H1 (cell line): ENCODE measurements around the gene E2F3. TPM values are rescaled to one million over a fixed set of nuclear protein-coding genes. Genes with fewer than 3 reads are reported as not detected.

ENCODE experiments used
- CTCF ChIA-PET: fragments of 300-600 bp; sonication (Branson Sonifier 250); formaldehyde crosslinking; loops from one replicate; lab custom pipeline; 2021; ENCODE audit not compliant: partially characterized antibody; lab: Charles Lee
- POLR2A ChIA-PET: fragments of 300-600 bp; sonication (Branson Sonifier 250); formaldehyde crosslinking; loops from one replicate; lab custom pipeline; 2021; ENCODE audit warnings: inconsistent platforms; ENCODE audit not compliant: partially characterized antibody; lab: Charles Lee
- DNase-seq, 2 experiments: peaks; one replicate each; pipeline versions ENCODE4 v3.0.0 to v3.0.0-alpha.2; 2010 to 2022; ENCODE audit warnings: low spot score in 2 of 2, low read depth in 1 of 2, mixed read lengths in 1 of 2
- FAIRE-seq: peaks from 2 replicates; lab custom pipeline; 2011; peaks lifted over from hg19 to GRCh38; lab: Jason Lieb, UNC
- H2AFZ ChIP-seq: 2 replicates; pipeline ENCODE4 v1.8.1; 2012; ENCODE audit warnings: low read length, inconsistent platforms
- H2AK5ac ChIP-seq: 2 replicates; pipeline ENCODE4 v1.6.1; 2013; ENCODE audit warnings: low read depth, low read length
- H2BK120ac ChIP-seq: replicated peaks from 2 replicates; pipeline ENCODE3; 2013; ENCODE audit warnings: low read depth, low read length, inconsistent platforms
- H2BK12ac ChIP-seq: 2 replicates; pipeline ENCODE4 v1.6.1; 2013; ENCODE audit warnings: low read depth, low read length
- H2BK15ac ChIP-seq: 2 replicates; pipeline ENCODE4 v1.6.1; 2013; ENCODE audit warnings: low read length
- H2BK20ac ChIP-seq: 2 replicates; pipeline ENCODE4 v1.6.1; 2013; ENCODE audit warnings: low read length
- H2BK5ac ChIP-seq: 2 replicates; pipeline ENCODE4 v1.6.1; 2013; ENCODE audit warnings: low read depth, low read length
- H3K14ac ChIP-seq: 2 replicates; pipeline ENCODE4 v1.6.1; 2013; ENCODE audit warnings: inconsistent platforms; ENCODE audit not compliant: insufficient read length
- H3K18ac ChIP-seq: 2 replicates; pipeline ENCODE4 v1.6.1; 2013; ENCODE audit warnings: low read length; ENCODE audit errors: extremely low read depth
- H3K23ac ChIP-seq: 2 replicates; pipeline ENCODE4 v1.6.1; 2013; ENCODE audit warnings: inconsistent platforms; ENCODE audit not compliant: insufficient read length
- H3K23me2 ChIP-seq: 2 replicates; pipeline ENCODE4 v1.6.1; 2013; ENCODE audit warnings: low read depth, low read length
- H3K27ac ChIP-seq: 2 replicates; pipeline ENCODE4 v1.6.1; 2011; ENCODE audit warnings: low read depth, low read length, inconsistent platforms
- H3K27me3 ChIP-seq, 4 experiments: replicated peaks in 1 of 4; 1 replicate in 1 of 4; 2 replicates in 3 of 4; pipeline versions ENCODE4 v1.6.1 to v1.8.1; 2011 to 2013; ENCODE audit warnings: low read length in 3 of 4, mild to moderate bottlenecking in 3 of 4, inconsistent platforms in 2 of 4, mixed read lengths in 2 of 4, moderate library complexity in 1 of 4; ENCODE audit not compliant: control insufficient read depth in 3 of 4, insufficient read depth in 3 of 4; ENCODE audit errors: extremely low read depth in 1 of 4
- H3K36me3 ChIP-seq, 4 experiments: 2 replicates each; pipeline versions ENCODE4 v1.6.1 to v1.8.1; 2011 to 2013; ENCODE audit warnings: mild to moderate bottlenecking in 4 of 4, low read length in 3 of 4, moderate library complexity in 2 of 4, control low read depth in 1 of 4, inconsistent platforms in 1 of 4; ENCODE audit not compliant: insufficient read depth in 4 of 4, control insufficient read depth in 2 of 4
- H3K4ac ChIP-seq: replicated peaks from 2 replicates; pipeline ENCODE3; 2013; ENCODE audit warnings: low read length, low read depth, mixed read lengths, inconsistent platforms; ENCODE audit not compliant: insufficient read length
- H3K4me1 ChIP-seq, 4 experiments: replicated peaks in 1 of 4; 1 replicate in 1 of 4; 2 replicates in 3 of 4; pipeline versions ENCODE4 v1.6.1 to v1.8.1; 2011 to 2013; ENCODE audit warnings: low read length in 3 of 4, inconsistent platforms in 2 of 4, mixed read lengths in 1 of 4; ENCODE audit not compliant: insufficient read depth in 4 of 4, control insufficient read depth in 3 of 4
- H3K4me2 ChIP-seq, 2 experiments: 2 replicates each; pipeline versions ENCODE4 v1.6.1 to v1.8.1; 2011 to 2013; ENCODE audit warnings: low read depth in 2 of 2, low read length in 2 of 2, control low read depth in 1 of 2, inconsistent platforms in 1 of 2, mild to moderate bottlenecking in 1 of 2; ENCODE audit not compliant: insufficient read depth in 1 of 2
- H3K4me3 ChIP-seq, 4 experiments: fragments of 200-600, 300-600 bp in 1 of 4; sonication (generic), shearing (Covaris generic), sonication (Bioruptor Twin) in 1 of 4; 2 replicates each; pipeline versions ENCODE4 v1.5.1 to v1.8.1; 2011 to 2016; ENCODE audit warnings: low read length in 4 of 4, low read depth in 3 of 4, control low read depth in 2 of 4, inconsistent platforms in 2 of 4, mild to moderate bottlenecking in 2 of 4, mixed read lengths in 1 of 4, moderate library complexity in 1 of 4; ENCODE audit not compliant: insufficient read depth in 2 of 4; ENCODE audit errors: extremely low read depth in 1 of 4
- H3K56ac ChIP-seq: replicated peaks from 2 replicates; pipeline ENCODE3; 2013; ENCODE audit warnings: low read depth, mild to moderate bottlenecking, mixed read lengths, low read length, inconsistent platforms; ENCODE audit not compliant: insufficient read length
- H3K79me1 ChIP-seq: 2 replicates; pipeline ENCODE4 v1.6.1; 2013; ENCODE audit warnings: low read depth, low read length, control low read depth
- H3K79me2 ChIP-seq, 2 experiments: 2 replicates each; pipeline versions ENCODE4 v1.6.1 to v1.8.1; 2012 to 2013; ENCODE audit warnings: low read length in 2 of 2, mild to moderate bottlenecking in 2 of 2, inconsistent platforms in 1 of 2; ENCODE audit not compliant: insufficient read depth in 2 of 2, control insufficient read depth in 1 of 2
- H3K9ac ChIP-seq, 4 experiments: replicated peaks in 1 of 4; 1 replicate in 1 of 4; 2 replicates in 3 of 4; pipeline versions ENCODE4 v1.6.1 to v1.8.1; 2011 to 2013; ENCODE audit warnings: low read depth in 3 of 4, low read length in 3 of 4, control low read depth in 2 of 4, mild to moderate bottlenecking in 2 of 4, moderate library complexity in 2 of 4, inconsistent platforms in 1 of 4; ENCODE audit errors: extremely low read depth in 1 of 4
- H3K9me3 ChIP-seq, 2 experiments: 2 replicates each; pipeline versions ENCODE4 v1.6.1 to v1.8.1; 2012 to 2013; ENCODE audit warnings: mild to moderate bottlenecking in 2 of 2, moderate library complexity in 2 of 2, control low read depth in 1 of 2, inconsistent platforms in 1 of 2, low read depth in 1 of 2, low read length in 1 of 2, mixed read lengths in 1 of 2; ENCODE audit not compliant: insufficient read depth in 2 of 2
- H4K20me1 ChIP-seq, 2 experiments: replicated peaks in 1 of 2; 2 replicates each; pipeline versions ENCODE3 to v1.8.1; 2011 to 2013; ENCODE audit warnings: inconsistent platforms in 2 of 2, low read length in 2 of 2, mild to moderate bottlenecking in 1 of 2; ENCODE audit not compliant: insufficient read depth in 2 of 2, control insufficient read depth in 1 of 2
- H4K5ac ChIP-seq: 2 replicates; pipeline ENCODE4 v1.6.1; 2013; ENCODE audit warnings: low read length, low read depth, mixed read lengths, inconsistent platforms; ENCODE audit not compliant: insufficient read length
- H4K8ac ChIP-seq: 2 replicates; pipeline ENCODE4 v1.8.0; 2013; ENCODE audit warnings: mild to moderate bottlenecking, moderate library complexity, low read length, inconsistent platforms; ENCODE audit not compliant: insufficient read depth; ENCODE audit errors: extremely low read depth
- H4K91ac ChIP-seq: replicated peaks from 2 replicates; pipeline ENCODE3; 2013; ENCODE audit warnings: low read length, mixed read lengths, inconsistent platforms; ENCODE audit not compliant: insufficient read length
- CBX5 ChIP-seq: fragments of 300-800, 300-1000 bp; sonication (generic); IDR thresholded peaks from 2 replicates; pipeline ENCODE4 v1.7.1; 2016; ENCODE audit warnings: antibody characterized with exemption, low read length, low read depth
- CBX8 ChIP-seq: fragments of 300-800, 300-1000 bp; sonication (generic); IDR thresholded peaks from 2 replicates; pipeline ENCODE4 v1.7.1; 2016; ENCODE audit warnings: low read depth, low read length, borderline replicate concordance
- GTF2F1 ChIP-seq: IDR thresholded peaks from 2 replicates; pipeline ENCODE4 v1.6.1; 2012; ENCODE audit warnings: low read depth, low read length, improper control_type of control experiment, borderline replicate concordance
- HDAC6 ChIP-seq: IDR thresholded peaks from one replicate; pipeline ENCODE4 v1.7.1; 2012; ENCODE audit warnings: low read depth, mild to moderate bottlenecking, inconsistent platforms, low read length, moderate library complexity
- JUN ChIP-seq: IDR thresholded peaks from 2 replicates; pipeline ENCODE4 v1.6.1; 2011; ENCODE audit warnings: low read depth, mild to moderate bottlenecking, improper control_type of control experiment, low read length
- KDM4A ChIP-seq: IDR thresholded peaks from one replicate; pipeline ENCODE4 v1.7.1; 2012; ENCODE audit warnings: low read depth, mild to moderate bottlenecking, moderate library complexity, low read length, inconsistent platforms; ENCODE audit not compliant: severe bottlenecking
- MAX ChIP-seq: IDR thresholded peaks from 2 replicates; pipeline ENCODE4 v1.6.1; 2012; ENCODE audit warnings: inconsistent platforms
- POU5F1 ChIP-seq: IDR thresholded peaks from 2 replicates; pipeline ENCODE4 v1.6.1; 2011; ENCODE audit warnings: low read depth, mild to moderate bottlenecking, low read length, moderate library complexity
- SAP30 ChIP-seq: fragments of 300-600 bp; sonication (generic); IDR thresholded peaks from 2 replicates; pipeline ENCODE4 v1.7.1; 2012; ENCODE audit warnings: low read length, moderate library complexity, mild to moderate bottlenecking, inconsistent platforms; ENCODE audit not compliant: insufficient read depth, insufficient replicate concordance
- SUZ12 ChIP-seq: fragments of 200-600 bp; sonication (generic); IDR thresholded peaks from 2 replicates; pipeline ENCODE4 v1.6.1; 2012; ENCODE audit warnings: mild to moderate bottlenecking, inconsistent platforms, low read length, moderate library complexity, mixed read lengths
- whole genome bisulfite sequencing, 2 experiments: shearing (Covaris generic) in 1 of 2; methylation state at CpG; one replicate each; pipeline versions ENCODE4 v1.1.6 to v1.1.7; 2013 to 2015; ENCODE audit warnings: low lambda C conversion rate in 2 of 2, mixed read lengths in 2 of 2, inconsistent platforms in 1 of 2, low coverage in 1 of 2, missing lambda C conversion rate in 1 of 2; ENCODE audit not compliant: insufficient replicate concordance in 2 of 2, insufficient coverage in 1 of 2, insufficient read length in 1 of 2; ENCODE audit errors: extremely low coverage in 1 of 2, missing lambda C conversion rate in 1 of 2; 5-methylcytosine and 5-hydroxymethylcytosine counted together
- polyA plus RNA-seq, 7 experiments: library from polyadenylated mRNA; depleted of rRNA in 3 of 7; stranded (reverse) in 5 of 7; unstranded in 2 of 7; fragments of >200 nt in 5 of 7; fragments of 200-250 nt in 2 of 7; gene quantifications; 1 replicate in 5 of 7; 2 replicates in 1 of 7; 4 replicates in 1 of 7; pipeline versions ENCODE4 v1.2.1 to v1.2.3, GENCODE V29; 2011 to 2013; ENCODE audit warnings: missing spikeins in 2 of 7, mixed read lengths in 2 of 7
- total RNA-seq: library from RNA; stranded (reverse); fragmentation: NEBNext Ultra II Directional; extraction: Animal tissue kit (Norgen Biotek cat#: 25700); gene quantifications from 2 replicates; pipeline ENCODE4 v1.2.1, GENCODE V29; 2021
- TF ChIP-seq, protein P1 (sequence below), 3 experiments: IDR thresholded peaks; 1 replicate in 2 of 3; 2 replicates in 1 of 3; pipeline versions ENCODE4 v1.5.1 to v1.6.1; 2011; ENCODE audit warnings: low read length in 3 of 3, mild to moderate bottlenecking in 3 of 3, inconsistent platforms in 2 of 3, low read depth in 1 of 3, moderate library complexity in 1 of 3; ENCODE audit not compliant: insufficient read depth in 1 of 3; ENCODE audit errors: control extremely low read depth in 1 of 3

The E2F3 gene
- total and polyA plus RNA-seq, 2 of the 8 experiments (the other 6 are each of a cell fraction or from before 2014, with no cell fraction given) = 14.9 to 42.2 TPM

DNA sequence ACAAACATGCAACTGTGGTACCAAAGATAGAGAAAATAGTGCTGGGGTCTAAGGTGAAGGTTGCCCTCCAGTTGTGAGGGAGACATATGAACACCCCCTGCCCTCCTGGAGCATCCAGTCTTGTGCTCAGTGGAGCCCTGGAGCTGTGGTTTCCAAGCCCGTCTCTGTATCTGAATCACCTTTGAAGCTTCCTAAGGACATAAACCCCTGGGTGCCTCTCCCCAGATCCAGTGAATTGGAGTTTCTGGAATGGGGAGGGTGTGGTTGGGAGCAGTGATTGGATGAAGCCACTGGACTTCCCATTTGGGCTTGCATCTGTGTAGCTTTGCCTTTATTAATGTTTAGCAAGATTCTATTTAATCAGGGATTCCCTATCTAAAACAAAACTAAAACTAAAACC is 22.4 kb upstream of the E2F3 start:
- Histone ChIP-seq H2AK5ac (no peak overlapping the region), H3K56ac (no peak overlapping the region), H3K18ac (no peak overlapping the region), H2AFZ (no peak overlapping the region), H3K4me1 (peaks cover 0 to 3% (median 0%) of the 10 kb centered on the region in 4 experiments; a peak in 1 of 7 replicates), H3K9ac (no peak overlapping the region), H3K4me2 (no peak overlapping the region), H3K4ac (no peak overlapping the region), H2BK15ac (no peak overlapping the region), H3K79me2 (no peaks in the 10 kb centered on the region), H4K5ac (no peak overlapping the region), H4K20me1 (no peaks in the 10 kb centered on the region), H3K27me3 (peaks cover 0 to 2% (median 0%) of the 10 kb centered on the region in 4 experiments; a peak in 1 of 7 replicates), H4K8ac (no peak overlapping the region), H2BK12ac (no peak overlapping the region), H3K4me3 (no peak overlapping the region), H3K23me2 (no peaks in the 10 kb centered on the region), H2BK5ac (no peak overlapping the region), H3K23ac (no peak overlapping the region), H2BK120ac (no peak overlapping the region), H3K9me3 (peaks cover 0 to 2% of the 10 kb centered on the region in 2 experiments; a peak in 1 of 4 replicates), H3K14ac (no peak overlapping the region), H4K91ac (no peak overlapping the region), H3K27ac (no peak overlapping the region), H2BK20ac (no peak overlapping the region), H3K36me3 (no peaks in the 10 kb centered on the region), H3K79me1 (no peaks in the 10 kb centered on the region)
- 94% methylated on average over 1 of the region's 1 CpG; no CpG with 5 or more reads in 1 of the 2 experiments for WGBS, 2 experiments
- no peak for FAIRE-seq
- POLR2A ChIA-PET = interaction anchor here (1.1 to 3.6 kb wide), 2 partner anchors 16 to 25 kb away, joined by 3 to 15 read pairs; no protein-coding TSS in a partner anchor
- CTCF ChIA-PET = interaction anchor here (0.5 to 2.3 kb wide), 6 partner anchors 8 to 780 kb away, joined by 3 to 7 read pairs (median 4); no protein-coding TSS in a partner anchor
- no peak for DNase-seq
- TF ChIP-seq, protein P1, sequence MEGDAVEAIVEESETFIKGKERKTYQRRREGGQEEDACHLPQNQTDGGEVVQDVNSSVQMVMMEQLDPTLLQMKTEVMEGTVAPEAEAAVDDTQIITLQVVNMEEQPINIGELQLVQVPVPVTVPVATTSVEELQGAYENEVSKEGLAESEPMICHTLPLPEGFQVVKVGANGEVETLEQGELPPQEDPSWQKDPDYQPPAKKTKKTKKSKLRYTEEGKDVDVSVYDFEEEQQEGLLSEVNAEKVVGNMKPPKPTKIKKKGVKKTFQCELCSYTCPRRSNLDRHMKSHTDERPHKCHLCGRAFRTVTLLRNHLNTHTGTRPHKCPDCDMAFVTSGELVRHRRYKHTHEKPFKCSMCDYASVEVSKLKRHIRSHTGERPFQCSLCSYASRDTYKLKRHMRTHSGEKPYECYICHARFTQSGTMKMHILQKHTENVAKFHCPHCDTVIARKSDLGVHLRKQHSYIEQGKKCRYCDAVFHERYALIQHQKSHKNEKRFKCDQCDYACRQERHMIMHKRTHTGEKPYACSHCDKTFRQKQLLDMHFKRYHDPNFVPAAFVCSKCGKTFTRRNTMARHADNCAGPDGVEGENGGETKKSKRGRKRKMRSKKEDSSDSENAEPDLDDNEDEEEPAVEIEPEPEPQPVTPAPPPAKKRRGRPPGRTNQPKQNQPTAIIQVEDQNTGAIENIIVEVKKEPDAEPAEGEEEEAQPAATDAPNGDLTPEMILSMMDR (IDR thresholded peaks at IDR 0.05; ENCODE audit: control extremely low read depth in 1 of 3, insufficient read depth in 1 of 3, low read depth in 1 of 3, low read length in 3 of 3) = no peak
- TF ChIP-seq GTF2F1 = no peak
- TF ChIP-seq POU5F1 = no peak
- TF ChIP-seq HDAC6 = no peak
- no peak for TF ChIP-seq SAP30
- no peak for TF ChIP-seq SUZ12
- no peak for TF ChIP-seq CBX5
- TF ChIP-seq MAX = no peak
- no peak for TF ChIP-seq JUN
- no peak for TF ChIP-seq KDM4A
- TF ChIP-seq CBX8 = no peak
